ENCODE results near the gene ZNF785.

DNA sequence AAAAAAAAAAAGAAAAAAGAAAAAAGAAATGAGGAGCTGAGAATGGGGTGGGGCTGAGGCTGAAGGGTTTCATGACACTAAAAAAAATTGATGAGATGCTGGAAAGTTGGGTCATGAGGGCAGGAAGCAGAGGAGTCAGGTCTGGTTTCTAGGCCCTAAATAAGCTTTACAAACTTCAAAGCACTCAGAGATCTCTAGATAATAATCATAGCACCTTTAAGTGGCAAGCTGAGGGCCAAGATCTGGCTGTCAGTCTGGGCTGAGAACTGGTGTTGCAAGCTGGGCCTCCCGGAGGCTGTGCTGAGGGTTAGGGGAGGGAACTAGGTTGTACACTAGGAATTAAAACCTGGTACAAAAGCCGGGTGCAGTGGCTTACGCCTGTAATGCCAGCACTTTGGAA is 33.7 kb downstream of the ZNF785 start:
- TF ChIP-seq, protein P1, sequence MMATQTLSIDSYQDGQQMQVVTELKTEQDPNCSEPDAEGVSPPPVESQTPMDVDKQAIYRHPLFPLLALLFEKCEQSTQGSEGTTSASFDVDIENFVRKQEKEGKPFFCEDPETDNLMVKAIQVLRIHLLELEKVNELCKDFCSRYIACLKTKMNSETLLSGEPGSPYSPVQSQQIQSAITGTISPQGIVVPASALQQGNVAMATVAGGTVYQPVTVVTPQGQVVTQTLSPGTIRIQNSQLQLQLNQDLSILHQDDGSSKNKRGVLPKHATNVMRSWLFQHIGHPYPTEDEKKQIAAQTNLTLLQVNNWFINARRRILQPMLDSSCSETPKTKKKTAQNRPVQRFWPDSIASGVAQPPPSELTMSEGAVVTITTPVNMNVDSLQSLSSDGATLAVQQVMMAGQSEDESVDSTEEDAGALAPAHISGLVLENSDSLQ (IDR thresholded peaks at IDR 0.05) = no peak
- no peak for TF ChIP-seq SUZ12 (IDR thresholded peaks at IDR 0.05)
- no peak for TF ChIP-seq BHLHE40 (IDR thresholded peaks at IDR 0.05; ENCODE audit: borderline replicate concordance)
- no peak for TF ChIP-seq SP1 (IDR thresholded peaks at IDR 0.05)
- TF ChIP-seq HDGF (IDR thresholded peaks at IDR 0.05; ENCODE audit: borderline replicate concordance) = no peak

Measured in HEK293T (cell line).